HL-60/S4 treated with retinoic acid at 250 ng/mL for 4 days and 3 days (cell line): ENCODE measurements around the gene ZNF197.
"Not testable (repeated sequence)": the region's sequence is repeated elsewhere in the genome, so short reads cannot be mapped to it uniquely, and the experiment has no call there.

ENCODE experiments used
- in situ Hi-C: fragments of 300-500 bp; cut with MboI; formaldehyde crosslinking; loops from 2 replicates; pipeline ENCODE4 v1.7.0; 2022; ENCODE audit warnings: low sequenced_read_pairs

The ZNF197 gene

DNA sequence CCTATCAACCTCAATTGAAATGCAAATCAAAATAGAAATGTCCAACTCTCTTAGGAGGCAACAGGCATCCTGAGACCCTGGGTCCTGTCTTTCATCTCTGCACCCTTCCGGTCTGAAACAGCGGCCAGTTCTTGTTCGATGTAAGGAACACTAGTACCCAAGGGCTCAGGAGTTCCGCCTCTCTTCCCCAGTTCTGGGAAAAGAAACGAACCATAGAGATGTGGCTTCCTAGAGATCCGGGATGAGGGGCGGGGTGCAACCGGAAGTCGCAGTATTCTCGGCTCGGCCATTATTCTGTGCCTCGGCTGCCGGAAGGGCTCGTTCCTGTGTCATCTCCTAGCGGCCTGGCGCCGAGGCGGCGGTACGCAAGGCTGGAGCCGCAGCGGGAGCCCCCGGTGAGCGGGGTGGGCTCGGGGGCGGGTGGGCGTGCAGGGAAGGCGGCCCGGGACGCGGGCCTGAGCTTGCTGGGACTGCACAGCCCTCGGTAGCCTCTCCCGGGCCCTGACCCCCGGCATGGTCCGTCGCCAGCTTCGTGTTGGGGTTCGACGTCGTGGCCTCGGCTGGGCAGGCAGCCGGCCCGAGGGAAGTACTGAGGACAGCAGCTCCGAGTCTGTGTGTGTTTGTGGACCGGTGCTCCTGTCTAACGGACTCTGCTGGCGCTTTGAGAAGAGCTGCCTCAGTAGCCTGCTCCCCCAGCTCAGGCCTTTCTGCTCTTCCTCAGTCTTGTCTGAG is at the start of gene ZNF197:
TSS of gene ZNF197 (plus strand) at position 288 of the 732 bp plus-strand sequence. CDS start 4,119 bp downstream, outside the sequence.
- in situ Hi-C loops = no loop called here

DNA sequence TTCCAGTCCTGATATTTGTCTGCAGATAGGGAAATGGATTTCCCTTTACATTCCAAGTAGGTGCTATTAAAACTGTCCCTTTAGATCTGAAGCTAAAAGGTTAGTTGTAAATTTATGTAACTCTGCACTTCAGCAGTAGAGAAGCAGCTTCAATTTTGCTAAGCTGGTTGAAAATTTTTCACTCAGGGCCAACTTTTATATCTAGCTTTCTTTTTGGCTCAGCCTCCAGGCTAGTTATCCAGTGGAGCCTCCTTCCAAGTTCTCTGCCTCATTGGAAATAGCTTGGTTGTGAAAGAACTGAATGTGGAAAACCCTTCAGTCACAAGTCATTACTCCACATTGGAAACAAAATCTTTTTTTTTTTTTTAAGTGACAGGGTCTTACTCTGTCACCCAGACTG is 48.2 kb upstream of the ZNF197 start:
- in situ Hi-C loops = no loop called here

GRCh38 chr3:44577354-44577952 is 47.4 kb upstream of the ZNF197 start:
- in situ Hi-C loops = not testable (repeated sequence)

- in situ Hi-C loops = not testable (repeated sequence)
Measured at GRCh38 chr3:44578316-44578715, 46.5 kb upstream of the ZNF197 start.

DNA sequence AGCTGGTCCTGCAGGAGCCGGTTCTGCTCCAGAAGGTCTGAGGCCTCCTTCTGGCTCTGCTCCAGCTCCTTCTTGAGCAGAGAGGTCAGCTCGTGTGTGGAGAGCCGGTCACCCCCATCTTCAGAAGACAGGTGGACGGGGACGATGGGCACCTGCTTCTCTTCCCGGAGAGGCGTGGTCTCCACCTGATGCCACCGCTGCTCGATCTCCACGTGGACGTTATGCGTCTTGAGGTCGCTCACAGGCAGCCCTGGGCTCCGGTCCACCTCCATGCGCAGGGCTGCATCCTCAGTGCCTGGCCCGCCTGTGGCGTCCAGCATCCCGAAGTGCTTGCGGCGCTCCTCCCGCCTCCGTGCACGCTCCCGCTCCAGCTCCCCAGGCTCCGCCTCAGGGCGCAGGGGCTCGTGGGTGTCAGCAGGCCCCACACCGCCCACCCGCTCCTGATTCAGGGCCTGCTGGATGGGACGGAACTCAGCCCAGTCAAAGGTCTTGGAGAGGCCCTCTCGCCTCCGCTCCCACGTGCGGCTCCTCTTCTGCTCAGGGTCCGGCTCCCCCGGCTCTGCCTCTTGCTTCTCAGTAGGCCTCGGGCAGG is 45.8 kb upstream of the ZNF197 start:
- in situ Hi-C loops = not testable (repeated sequence)

- in situ Hi-C loops = not testable (repeated sequence)
Measured at GRCh38 chr3:44579749-44580148, 45.1 kb upstream of the ZNF197 start.

DNA sequence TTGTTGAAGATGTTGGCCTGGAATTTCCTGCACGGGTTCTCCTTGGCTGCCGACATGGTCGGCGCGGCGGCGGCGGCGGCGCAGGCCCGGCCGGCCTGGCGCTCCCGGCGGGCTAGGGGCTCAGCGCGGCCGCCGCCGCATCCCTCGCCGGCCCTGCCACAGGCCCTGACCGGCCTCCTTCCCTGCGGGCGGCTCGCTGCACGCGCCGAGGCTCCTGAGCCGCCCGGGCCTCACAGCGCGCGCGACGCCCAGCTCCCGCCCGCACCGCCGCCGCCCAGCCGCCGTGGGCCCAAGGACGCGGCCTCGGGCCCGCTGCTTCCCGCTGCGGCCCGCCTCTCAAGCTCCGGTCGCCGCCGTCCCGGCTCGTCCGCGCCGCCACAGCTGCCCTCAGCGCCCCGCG is 43.9 kb upstream of the ZNF197 start:
- in situ Hi-C loops = not testable (repeated sequence)

DNA sequence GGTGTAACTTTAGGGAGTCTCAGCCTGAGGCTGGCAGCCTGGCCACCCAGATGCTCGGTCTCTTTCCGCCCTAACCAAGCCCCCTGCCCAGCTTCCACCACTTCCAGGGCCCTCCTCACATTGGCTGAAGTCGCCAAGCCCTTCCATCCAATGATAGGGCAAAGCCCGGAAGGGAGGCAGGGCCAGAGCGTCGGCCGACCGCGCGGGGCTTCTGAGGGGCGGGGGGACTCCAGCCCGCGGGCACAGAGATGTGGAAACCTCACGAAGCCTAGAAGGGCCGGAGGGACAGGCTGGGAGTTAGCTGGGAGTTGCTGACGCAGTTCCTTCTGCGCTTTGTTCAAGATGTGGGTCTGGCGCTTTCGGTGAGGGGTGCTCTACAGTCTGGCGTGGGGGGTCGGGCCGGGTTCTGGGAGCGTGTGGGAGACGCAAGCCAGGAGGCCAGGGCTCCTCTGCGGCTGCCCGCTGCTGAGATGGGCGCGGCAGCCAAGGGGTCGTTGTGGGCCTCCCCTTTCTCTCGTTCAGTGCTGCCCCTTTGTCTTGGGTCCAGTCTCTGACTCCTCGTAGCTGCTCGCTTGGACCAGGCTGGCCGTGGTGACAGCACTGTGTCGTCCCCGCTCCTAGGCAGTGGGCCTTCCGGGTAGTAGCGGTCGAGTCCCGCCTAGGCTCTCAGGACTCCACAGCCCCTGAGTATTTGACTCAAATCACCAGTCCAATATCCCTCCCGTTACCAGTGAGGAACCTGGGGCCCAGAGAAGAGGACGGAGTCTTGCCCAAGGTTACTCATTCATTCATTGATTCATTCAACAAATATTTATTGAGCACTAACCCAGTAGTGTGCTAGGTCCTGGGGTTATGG is 40.0 kb upstream of the ZNF197 start, which contains the start of gene ZNF660:
TSS of gene ZNF660 (plus strand) at position 319 of the 856 bp plus-strand sequence. CDS start 9,230 bp downstream, outside the sequence.
- in situ Hi-C loops = no loop called here

GRCh38 chr3:44596621-44597020 is 28.2 kb upstream of the ZNF197 start:
- in situ Hi-C loops = no loop called here

GRCh38 chr3:44601749-44602148 is 23.1 kb upstream of the ZNF197 start:
- in situ Hi-C loops = no loop called here

- in situ Hi-C loops = no loop called here
Measured at GRCh38 chr3:44612678-44613077, 12.2 kb upstream of the ZNF197 start.

DNA sequence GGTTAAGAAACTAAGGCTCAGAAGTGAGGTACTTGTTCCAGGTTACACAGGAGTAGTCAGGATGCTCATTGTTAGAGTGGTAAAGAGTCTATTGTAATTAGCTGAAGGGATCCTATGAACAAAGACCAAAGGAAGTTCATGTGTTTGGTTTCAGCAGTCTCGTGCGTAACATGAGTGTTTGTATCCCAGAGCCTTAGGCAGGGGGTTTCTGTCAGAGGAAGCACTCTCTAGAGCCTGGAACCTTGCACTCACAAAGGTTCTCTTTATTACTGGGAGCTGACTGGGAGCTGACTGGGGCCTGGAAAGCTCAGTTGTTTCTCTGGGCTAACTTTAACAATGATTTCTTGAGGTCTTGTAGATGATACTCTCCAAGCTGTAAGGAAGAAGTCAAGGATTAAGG is 3.9 kb downstream of the ZNF197 start:
- in situ Hi-C loops = no loop called here

DNA sequence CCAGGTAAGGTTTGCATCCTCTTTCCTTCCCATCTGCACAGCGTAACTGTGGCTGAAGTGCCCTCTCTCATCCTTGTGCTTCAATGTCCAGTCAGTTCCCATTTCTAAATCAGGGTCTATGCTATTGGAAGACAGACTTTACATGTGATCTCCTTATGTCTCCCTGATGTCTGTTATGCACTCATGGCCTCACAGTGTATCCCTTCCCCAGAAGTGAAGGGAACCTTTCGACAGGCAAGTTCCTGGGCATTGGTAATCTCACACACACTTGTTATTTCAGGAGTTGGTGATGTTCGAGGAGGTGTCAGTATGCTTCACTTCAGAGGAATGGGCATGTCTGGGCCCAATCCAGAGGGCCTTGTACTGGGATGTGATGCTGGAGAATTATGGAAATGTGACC is 7.4 kb downstream of the ZNF197 start:
- in situ Hi-C loops = no loop called here

DNA sequence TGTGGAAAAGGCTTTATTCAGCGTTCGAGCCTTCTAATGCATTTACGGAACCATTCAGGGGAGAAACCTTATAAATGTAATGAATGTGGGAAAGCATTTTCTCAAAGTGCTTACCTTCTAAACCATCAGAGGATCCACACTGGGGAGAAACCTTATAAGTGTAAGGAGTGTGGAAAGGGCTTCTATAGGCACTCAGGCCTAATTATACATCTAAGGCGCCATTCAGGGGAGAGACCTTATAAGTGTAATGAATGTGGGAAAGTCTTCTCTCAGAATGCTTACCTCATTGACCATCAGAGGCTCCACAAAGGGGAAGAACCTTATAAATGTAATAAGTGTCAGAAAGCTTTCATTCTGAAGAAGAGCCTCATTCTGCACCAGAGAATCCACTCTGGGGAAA is 17.5 kb downstream of the ZNF197 start:
- in situ Hi-C loops = no loop called here

- in situ Hi-C loops = no loop called here
Measured at GRCh38 chr3:44643024-44643423, 18.2 kb downstream of the ZNF197 start.

GRCh38 chr3:44647771-44648170 is 22.9 kb downstream of the ZNF197 start:
- in situ Hi-C loops = no loop called here

GRCh38 chr3:44648564-44649229 is 23.9 kb downstream of the ZNF197 start, which contains the start of gene ZNF35:
Gene ZNF35 (plus strand): TSS chr3:44648732. CDS start chr3:44651068, 2,336 bp downstream.
- in situ Hi-C loops = no loop called here

DNA sequence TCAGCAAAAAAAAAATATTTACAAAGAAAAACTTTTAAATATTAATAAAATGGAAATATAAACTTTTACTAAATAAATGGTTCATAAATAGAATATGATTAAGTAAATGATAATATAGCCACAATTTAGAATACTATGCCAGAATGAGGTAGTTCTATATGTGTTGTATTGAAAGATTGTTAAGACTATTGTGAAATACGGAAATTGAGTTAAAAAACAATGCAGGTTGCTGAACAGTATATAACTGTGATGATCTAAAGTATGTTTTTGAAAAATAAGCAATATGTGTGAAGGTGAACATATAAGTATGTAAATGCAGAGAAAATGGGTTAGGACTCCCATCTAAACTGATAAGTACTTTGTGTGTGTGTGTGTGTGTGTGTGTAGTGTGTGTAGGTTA is 24.9 kb downstream of the ZNF197 start:
- in situ Hi-C loops = no loop called here

GRCh38 chr3:44654039-44654438 is 29.2 kb downstream of the ZNF197 start:
- in situ Hi-C loops = no loop called here

DNA sequence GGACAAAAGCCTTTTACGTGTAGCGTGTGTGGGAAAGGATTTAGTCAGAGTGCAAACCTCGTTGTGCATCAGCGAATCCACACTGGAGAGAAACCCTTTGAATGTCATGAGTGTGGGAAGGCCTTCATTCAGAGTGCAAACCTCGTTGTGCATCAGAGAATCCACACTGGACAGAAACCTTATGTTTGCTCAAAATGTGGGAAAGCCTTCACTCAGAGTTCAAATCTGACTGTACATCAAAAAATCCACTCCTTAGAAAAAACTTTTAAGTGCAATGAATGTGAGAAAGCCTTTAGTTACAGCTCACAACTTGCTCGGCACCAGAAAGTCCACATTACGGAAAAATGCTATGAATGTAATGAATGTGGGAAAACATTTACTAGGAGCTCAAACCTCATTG is 34.2 kb downstream of the ZNF197 start:
- in situ Hi-C loops = no loop called here

- in situ Hi-C loops = no loop called here
Measured at GRCh38 chr3:44659434-44659833, 34.6 kb downstream of the ZNF197 start.
